ENCODE data around the gene HOXB6.

Gene HOXB6

DNA sequence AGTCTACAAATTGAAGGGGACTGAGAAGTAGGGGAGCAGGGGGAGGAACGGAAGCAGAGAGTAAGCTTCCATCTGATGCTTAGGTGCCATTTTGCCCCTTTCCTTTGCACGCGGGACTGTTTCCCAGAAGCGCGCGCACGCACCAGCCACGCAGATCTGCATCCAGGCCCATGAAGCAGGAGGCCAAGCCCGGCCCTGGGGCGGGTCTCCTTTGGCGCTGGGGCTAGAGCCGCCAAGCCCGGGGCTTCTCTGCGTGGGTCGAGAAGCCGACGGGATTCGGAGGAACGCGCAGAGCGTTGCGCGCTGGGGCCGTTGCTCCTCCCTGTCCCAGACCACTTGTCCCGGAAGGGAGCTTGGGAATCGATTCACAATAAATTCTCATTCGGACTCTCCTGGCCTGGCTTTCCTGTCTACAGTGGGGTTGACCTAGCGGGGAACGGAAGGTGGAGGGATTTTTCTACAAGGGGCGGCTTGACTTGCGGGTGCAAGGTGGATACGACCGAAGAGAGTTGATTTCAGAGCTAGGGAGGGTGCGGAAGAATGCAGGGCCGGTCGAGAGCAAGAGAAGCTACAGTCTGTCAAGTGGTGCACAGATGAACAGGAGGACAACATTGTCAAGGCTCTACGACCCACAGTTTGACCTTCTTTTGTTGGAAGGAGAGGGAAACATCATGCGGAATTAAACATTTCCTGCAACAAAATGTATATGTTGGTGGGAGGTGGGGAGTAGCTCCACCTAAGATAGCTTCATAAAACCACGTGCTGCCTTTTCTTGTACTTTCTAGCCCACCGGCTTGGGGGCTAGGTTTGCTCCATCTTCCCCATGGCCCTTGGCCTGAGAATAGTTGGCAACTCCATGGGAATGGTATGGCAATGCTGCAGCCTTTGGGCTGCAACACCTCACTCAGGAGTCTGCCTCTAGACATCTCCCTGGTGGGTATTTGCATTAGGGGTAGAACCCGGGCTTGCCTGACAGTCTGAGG, 16.9 kb upstream of the HOXB6 start:
- no peak for DNase-seq (ENCODE audit: low spot score)

DNA sequence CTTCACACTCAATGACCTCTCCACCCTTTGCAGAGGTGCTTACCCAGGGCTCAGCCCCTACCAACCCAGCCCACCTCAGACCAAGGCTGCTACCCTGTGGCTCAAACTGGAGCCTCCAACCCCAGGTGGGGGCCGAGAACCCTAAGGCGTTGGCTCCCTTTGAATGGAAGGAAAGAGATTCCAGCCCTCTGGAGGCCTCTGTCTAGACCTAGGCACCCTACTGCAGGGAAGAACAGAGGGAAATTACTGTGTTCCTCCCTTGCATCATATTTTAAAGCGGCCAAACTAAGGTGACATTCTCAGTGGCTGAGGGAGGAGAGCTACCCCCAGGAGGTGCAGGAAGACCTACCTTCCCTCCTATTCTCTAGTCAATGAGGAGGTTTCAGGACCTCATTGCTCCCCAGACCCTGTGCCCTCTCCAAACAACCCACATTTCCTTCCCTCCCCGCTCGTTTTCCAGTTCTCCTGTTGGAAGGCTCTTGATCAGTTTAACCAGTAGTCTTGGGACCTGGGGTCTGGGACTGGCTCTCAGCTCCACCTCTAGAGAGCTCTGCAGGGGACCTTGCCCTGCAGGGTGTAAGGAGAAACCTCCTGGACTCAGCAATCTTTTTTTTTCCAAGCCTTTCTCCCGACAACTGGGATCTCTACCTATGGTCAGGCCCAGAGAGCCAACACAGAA, 15.8 kb upstream of the HOXB6 start:
- no peak for DNase-seq (ENCODE audit: low spot score)

DNA sequence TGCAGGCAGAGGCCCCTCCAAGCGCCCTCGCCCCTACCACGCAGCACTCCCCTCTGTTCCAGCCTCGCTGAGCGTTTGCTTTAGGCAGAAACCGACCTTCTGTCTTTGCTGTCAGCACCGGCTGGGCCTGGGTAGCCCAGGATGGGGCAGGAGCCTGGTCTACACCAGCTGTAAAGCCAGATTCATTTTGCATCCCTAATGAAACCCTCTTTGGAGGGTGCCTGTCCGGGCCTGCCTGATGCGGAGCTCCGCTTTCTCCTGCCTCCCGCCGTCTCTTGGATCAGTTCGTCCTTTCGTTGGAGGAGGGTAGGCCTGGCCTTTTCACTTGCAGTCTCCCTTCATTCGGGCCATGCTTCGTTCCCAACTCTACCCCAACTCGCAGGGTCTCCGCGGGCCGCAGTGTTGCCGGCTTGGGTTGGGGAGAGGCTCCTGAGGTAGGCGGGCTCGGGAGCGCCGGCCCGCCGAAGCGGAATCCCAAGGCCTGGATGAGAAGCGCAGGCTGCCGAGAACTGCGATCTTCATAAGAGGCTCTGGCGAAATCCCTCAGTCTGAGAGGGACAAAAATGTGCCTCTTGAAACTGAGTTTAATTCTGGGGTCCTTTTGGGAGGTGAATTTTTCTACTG, 15.2 kb upstream of the HOXB6 start:
- no peak for DNase-seq (ENCODE audit: low spot score)

DNA sequence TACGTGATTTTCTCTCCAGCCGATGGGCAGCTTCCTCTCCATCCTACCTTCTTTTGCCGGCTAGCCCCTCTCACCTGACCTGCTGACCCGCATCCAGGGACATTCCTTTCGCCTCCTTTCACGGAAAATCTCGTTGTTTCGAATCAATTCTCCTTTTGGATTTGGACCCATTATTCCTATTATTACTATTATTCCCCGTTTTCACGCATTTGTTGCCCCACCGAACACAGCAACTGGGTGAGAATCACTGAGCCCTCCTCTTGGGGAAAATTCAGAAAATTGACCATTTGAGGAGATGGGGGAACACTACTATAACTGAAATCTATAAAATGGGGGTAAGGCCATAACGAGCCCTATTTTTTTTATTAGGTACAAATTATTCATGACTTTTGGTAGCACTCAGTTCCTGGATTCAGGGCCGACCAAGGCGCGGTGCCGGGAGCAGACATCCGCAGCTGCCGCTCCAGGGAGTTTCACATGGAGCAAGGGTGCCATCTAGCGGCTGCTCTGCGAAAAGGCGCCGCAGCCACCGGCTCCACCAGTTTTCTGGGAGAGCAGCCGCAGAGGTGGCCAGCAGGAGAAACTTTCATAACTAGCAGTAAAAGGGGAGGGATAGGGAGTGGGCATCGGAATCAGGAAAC, 13.6 kb upstream of the HOXB6 start:
- peak; percentile 73 for DNase-seq (ENCODE audit: low spot score)

DNA sequence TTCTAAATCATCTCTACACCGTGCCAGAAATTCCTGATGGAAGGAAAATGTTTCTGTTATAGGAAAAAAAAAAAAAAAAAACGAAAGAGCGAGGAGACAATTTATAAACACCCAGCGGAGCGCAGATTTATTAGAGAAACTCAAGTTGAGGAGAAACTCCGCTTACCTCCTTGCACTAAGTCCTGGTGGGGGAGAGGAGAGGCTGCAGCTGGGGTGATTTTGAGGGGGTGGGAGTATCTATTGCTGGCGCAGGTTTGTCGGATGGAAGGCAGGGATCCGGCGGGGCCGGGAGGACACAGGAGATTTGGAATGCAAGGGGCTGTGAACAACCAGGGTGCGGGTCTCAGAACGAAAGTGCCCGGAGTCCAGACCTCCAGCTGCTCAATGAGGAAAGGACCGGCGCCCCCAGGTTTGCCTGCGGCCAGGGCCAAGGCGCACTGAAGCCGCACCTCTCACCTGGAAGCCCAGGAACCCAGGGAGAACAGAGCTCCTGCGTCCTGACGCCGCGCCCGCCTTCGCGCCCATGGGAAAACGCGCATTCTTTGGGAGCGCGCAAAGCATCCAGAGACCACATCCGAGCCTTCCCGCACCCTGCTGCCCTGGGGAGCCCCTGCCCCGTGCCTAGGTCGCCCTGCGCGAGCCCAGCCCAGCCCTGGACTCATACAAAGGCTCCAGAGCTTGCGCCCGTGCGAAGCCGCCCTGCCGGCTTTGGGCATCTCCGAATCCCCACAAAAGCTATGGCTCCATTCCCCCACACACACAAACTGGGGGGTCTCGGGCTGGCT, 12.9 kb upstream of the HOXB6 start:
- no peak for DNase-seq (ENCODE audit: low spot score)

DNA sequence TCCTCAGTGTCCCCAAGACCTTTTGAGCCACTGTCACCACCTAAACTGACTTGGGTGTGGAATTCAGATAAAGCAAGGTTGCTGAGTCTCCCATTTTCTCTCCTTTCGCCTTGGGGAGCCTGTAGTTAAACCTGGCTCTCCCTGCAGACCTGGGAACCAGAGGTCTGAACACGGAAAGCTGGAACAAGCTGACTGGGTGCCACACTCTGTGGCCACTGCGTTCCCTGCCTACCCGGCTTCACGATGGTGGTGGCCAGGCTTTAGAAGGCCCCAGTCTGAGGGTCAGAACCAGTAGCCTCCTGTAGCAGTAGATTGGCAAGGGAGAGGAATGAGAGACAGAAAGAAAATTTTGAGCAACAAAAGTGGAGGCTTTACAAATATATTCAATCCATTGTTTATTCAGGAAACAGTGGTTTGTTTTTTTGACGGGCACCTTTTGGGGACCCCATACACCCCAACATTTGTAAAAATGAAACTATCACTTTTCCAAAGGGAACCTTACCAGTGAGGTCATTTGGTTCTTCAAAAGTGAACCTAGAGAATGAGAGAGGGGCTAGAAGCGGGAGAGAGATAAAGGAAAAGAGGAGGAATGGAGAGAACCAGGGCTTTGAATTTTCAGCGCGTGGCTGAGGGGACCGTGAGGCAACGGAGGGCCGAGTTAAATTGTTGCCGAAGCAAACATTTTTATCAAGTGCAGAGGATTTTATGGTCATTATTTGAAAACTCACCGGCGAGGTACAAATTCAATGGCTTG, 12.1 kb upstream of the HOXB6 start:
- no peak for DNase-seq (ENCODE audit: low spot score)

DNA sequence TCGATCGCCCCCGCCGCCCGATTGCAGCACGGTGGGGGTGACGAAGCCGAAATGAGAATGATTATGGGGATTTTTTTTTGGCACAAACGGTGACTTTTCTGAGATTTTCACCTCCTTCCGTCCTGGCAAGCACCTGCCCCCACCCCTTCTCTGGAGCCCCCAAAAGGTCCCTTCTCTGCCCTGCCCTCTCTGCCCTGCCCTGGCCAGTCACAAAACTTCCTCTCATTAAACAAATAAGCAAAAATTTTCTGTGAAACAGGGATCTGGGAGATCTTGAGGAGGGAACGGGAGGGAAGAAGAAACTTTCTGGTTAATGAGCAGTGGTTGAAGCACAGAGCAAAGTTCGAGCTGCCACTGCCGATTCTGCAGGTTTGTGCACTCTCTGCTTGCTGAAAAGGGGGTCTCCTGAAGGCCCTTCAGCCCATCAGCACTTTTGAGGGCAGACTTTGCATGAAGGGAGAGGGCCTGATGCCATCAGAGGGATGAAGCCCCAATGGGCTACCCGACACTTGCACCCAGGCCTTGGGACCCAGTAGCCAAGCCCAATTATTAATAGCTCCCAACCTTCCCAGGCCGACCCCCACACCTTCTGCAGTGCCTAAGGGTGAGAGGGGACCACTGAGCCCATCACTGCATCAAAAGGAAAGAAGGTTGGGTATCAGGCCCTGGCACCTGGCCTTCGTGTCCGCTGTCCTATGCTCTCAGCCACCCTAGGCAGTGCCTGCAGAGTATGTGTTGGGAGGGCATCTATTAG, 11.4 kb upstream of the HOXB6 start:
- no peak for DNase-seq (ENCODE audit: low spot score)

DNA sequence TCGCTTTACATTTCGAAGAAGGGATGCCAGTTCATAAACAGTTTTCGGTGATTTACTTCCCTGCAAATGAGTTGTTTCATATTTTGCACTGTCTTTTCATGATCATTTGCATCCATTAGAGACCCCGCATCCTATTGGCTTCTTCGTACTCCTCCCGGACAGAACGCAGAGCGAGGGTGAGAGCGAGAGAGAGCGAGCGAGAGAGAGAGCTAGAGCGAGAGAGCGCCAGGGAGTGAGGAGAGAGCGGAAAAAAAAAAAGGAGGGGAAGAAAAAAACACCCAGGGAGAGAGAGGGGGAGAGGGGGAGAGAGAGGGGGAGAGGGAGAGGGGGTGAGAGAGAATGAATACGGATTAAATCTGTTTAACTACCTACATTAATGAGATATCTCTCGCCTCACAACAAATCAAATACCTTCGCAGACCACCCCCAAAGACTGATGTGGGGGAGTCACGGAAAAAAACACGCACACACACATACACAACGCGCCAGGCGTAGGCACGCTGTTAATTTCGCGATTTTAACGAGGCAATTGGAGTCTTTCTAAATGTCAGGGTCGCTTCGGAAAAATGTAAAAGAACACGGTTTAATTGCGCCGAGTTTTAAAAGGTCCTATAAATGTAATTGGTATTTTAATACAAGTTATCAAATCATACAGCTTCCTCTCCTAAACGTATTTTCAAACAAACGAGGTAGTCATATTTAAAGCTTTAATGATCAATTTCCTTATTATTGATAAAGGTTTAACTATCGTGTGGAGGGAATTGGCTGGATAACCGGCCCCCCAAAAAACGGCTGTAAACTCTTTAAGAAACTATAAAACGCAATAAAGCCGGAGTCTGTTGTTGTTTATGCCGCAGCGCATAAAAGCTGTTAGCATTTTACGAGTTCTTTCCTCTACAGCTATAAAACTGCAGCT, 10.5 kb upstream of the HOXB6 start, which contains the start of gene HOXB8:
TSS of gene HOXB8 (minus strand) at position 246 of the 916 bp plus-strand sequence. CDS start 588 bp downstream, outside the sequence.
- no peak for DNase-seq (ENCODE audit: low spot score)

DNA sequence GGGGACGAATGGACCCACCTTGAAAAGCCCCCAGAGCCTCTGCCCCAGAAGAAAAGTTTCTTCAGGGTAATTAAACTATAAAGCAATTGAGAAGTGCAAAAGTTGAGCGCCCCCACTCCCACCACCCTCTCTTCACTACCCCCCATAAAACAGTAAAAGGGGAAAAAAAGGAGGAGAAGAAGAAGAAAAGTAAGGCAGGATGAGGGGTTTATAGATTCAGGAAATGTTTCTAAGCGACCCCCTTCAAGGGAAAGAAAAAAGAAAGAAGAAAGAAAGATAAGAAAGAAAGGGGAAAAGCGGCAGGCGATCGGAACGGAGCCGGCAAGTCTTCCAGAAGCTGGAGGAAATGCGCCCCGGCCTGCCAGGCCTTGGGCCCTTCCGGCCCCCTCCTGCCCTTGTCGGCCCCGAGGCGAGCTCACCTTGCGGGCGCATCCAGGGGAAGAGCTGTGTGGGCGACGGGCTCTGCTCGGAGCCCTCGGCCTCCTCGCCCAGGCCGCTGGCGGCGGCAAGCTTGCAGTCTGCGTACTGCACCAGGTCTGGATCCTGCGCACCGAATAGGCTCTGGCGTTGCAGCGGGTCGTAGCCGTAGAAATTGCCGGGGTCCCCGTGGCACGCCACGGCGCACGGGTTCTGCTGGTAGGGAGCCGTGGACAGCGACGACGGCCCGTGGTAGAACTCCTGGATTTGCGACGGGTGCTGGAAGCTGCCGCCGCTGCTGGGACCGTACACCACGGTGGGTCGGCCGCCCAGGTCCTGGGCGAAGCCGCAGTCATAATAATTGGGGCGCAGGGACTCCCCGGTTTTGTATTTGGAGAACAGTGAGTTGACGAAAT, 9.3 kb upstream of the HOXB6 start:
- no peak for DNase-seq (ENCODE audit: low spot score)

DNA sequence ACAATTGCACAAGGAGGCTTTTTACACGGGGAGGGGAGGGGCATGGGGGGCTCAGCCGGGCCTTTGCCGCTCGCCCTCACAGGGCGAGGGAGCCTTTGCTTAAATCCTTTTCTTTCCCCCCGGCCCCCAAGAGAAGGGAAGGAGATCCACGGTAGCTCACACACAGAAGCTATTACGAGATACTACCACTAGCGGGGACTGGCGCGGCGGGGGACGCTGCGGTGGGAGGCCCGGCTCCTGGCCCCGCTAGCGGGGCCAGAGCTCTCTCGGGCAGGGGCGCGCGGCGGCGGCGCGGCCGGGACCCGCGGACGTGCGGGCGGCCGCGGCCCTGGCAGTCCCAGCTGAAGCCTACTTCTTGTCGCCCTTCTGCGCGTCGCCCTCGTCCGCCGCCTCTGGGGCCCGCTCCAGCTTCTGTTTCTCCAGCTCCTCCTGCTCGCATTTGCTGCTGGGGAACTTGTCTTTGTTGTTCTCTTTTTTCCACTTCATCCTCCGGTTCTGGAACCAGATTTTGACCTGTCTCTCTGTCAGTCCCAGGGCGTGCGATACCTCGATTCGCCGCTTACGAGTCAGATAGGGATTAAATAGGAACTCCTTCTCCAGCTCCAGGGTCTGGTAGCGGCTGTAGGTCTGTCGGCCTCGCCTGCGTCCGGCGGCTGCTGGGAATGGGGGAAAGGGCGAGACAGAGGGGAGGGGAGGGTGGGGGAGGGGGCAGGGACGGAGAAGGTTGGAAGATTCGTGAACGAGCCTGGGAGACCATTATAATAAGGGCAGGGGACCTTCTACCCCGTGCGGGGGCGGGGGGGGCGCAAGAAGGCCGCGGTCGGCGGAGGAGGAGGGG, 8.3 kb upstream of the HOXB6 start:
- DNase-seq (ENCODE audit: low spot score): peak; percentile 42

DNA sequence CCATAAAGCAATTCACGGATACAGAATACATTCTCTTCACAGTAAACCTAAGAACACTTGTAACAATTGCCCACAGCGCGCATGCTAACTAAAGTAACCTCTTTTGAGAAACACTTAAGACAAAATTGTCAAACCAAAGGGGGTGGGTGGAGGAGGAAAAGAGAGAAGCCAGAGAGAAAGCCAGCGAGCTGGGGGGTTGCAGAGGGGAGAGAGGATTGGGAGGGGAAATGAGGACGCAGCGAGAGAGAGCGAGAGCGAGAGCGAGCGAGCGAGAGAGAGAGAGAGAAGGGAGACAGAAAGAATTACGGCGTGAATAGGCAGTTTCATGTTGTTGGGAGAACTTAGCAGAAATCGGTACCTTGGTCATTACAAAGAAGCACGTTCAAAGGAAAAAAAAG, 7.7 kb upstream of the HOXB6 start:
- DNase-seq (ENCODE audit: low spot score): no peak

DNA sequence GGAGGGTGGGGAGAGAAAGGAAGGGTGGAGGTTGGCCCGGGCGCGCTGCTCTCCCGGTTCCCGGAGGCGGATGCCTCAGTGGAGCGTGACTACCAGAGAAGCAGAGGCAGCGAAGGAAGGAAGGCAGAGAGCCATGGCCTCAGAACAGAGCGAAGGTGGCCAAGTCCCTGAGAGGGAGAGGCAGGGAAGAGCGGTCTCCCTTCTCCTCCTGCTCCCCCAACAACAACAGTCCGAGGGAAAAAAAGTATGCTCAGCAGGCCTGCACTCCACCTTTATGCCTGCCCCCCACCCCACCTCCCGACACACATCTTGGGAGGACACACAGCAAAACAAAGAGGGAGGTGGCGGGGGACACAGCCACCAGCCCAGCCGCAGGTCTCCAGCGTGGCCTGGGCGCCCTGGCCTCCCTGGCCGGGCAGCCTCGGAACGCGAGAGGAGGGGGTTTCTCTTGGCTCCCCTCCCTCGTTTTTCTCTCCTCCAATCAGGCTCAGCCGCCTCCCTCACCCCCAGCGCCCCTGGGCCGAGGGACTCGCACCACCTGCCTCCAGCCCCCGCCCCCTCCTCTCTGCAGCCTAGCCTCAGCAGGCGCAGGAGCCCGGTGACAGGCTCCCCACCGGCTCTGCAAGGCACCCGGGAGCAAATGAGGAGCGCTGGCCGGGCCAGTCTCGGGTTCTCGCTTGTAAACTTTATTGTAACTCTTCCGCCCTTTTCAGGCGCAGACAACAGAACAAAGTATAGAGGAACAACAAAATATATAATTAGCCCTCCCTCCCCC, 7.1 kb upstream of the HOXB6 start:
- no peak for DNase-seq (ENCODE audit: low spot score)

DNA sequence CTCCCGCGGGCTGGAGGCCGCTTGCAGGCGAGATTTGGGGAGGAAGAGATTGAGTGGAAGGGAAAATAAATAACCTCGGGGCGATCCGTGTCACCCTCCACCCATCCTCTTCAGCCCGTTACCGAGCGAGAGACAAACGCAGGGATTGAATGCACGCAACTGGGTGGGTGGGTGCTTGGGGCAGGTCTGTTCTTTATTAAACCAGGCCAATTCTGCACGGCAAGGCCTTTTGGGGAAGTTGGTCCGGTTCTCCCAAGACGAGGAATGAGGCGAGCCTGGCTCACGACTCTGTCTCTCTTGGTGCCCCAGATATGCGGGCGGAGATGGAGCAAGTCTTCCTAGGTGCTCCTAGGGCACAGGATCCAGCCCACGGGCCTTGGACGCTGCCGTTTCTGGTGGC, 6.4 kb upstream of the HOXB6 start:
- no peak for DNase-seq (ENCODE audit: low spot score)

DNA sequence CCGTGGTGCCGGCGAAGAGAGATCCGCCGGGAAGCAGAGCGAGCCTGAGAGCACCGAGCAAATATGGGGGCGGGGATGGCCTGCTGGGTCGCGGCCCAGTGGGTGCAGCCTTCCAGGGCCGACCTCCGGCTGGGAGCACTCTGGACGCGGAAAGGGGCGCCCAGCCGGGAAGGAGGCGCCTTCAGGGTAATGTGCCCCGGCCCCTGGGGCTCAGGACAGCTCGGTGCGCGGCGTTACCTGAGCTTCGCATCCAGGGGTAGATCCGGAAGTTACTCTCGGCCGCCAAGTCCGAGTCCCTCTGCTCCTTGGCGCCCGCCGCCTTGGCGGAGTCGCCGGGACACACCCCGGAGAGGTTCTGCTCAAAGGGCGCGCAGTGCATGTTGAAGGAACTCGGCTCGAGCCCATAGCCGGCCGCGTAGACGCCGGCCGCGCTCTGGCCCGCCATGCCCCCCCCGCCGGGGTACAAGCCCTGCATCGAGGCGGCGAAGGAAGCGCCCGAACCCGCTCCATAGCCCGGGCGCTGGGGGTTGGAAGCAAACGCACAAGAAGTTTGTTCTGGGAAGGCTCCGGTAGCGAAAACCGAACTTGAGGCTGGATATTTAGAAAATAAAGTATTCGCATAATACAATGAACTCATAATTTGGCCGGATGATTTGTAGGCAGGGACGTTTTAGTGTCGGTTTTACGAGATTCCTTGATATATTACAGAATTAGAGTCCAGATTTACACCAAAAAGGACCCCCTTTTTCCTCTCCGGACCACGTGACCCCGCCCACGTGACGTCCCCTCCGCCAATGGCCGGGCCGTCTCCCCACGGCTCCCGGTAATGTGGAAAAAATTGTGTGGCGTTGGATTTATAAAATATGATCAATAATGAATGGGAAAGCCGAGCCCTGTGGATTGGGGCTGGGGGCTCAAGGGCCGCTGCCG, 5.8 kb upstream of the HOXB6 start, which contains the start of gene HOXB7:
TSS of gene HOXB7 (minus strand) at position 736 of the 930 bp plus-strand sequence. CDS start at position 637, 99 bp downstream.
- DNase-seq (ENCODE audit: low spot score): no peak

Measured in SK-N-DZ (cell line).